Measurements from ENCODE around the gene PCCB.
"Not testable (repeated sequence)": the region's sequence is repeated elsewhere in the genome, so short reads cannot be mapped to it uniquely, and the experiment has no call there.

DNA sequence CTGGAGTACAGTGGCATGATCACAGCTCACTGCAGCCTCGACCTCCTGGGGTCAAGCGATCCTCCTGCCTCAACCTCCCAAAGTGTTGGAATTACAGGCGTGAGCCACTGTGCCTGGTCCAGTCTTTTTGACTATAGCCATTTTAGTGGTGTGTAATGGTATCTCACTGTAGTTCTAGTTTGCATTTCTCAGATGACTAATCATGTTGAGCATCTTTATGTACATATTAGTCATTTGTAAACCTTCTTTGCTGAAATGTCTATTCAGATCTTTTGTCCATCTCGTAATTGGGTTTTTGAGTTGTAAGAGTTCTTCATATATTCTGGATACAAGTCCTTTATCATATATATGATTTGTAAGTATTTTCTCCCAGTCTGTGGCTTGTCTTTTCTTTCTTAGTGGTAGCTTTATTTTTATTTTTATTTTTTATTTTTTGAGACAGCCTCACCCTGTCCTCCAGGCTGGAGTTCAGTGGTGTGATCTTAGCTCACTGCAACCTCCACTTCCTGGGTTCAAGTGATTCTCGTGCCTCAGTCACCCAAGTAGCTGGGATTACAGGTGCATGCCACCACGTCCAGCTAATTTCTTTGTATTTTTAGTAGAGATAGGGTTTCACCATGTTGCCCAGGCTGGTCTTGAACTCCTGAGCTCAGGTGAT lies 16.5 kb downstream of the PCCB start:
- not testable (repeated sequence) for TF ChIP-seq NR3C1 (CRISPR knock-in tag; conservative IDR thresholded peaks at IDR 0.05; ENCODE audit: low read depth); ESRRA (CRISPR knock-in tag; IDR thresholded peaks at IDR 0.05; ENCODE audit: borderline replicate concordance); SMAD3 (CRISPR knock-in tag; IDR thresholded peaks at IDR 0.05; ENCODE audit: borderline replicate concordance); TCF7 (CRISPR knock-in tag; IDR thresholded peaks at IDR 0.05; ENCODE audit: low read depth); ELF4 (CRISPR knock-in tag; IDR thresholded peaks at IDR 0.05; ENCODE audit: low read depth)
- TF ChIP-seq, protein P1, sequence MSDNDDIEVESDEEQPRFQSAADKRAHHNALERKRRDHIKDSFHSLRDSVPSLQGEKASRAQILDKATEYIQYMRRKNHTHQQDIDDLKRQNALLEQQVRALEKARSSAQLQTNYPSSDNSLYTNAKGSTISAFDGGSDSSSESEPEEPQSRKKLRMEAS (CRISPR knock-in tag; IDR thresholded peaks at IDR 0.05) = not testable (repeated sequence)
- TF ChIP-seq, protein P2, sequence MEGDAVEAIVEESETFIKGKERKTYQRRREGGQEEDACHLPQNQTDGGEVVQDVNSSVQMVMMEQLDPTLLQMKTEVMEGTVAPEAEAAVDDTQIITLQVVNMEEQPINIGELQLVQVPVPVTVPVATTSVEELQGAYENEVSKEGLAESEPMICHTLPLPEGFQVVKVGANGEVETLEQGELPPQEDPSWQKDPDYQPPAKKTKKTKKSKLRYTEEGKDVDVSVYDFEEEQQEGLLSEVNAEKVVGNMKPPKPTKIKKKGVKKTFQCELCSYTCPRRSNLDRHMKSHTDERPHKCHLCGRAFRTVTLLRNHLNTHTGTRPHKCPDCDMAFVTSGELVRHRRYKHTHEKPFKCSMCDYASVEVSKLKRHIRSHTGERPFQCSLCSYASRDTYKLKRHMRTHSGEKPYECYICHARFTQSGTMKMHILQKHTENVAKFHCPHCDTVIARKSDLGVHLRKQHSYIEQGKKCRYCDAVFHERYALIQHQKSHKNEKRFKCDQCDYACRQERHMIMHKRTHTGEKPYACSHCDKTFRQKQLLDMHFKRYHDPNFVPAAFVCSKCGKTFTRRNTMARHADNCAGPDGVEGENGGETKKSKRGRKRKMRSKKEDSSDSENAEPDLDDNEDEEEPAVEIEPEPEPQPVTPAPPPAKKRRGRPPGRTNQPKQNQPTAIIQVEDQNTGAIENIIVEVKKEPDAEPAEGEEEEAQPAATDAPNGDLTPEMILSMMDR (IDR thresholded peaks at IDR 0.05) = not testable (repeated sequence)
- TF ChIP-seq, protein P3, sequence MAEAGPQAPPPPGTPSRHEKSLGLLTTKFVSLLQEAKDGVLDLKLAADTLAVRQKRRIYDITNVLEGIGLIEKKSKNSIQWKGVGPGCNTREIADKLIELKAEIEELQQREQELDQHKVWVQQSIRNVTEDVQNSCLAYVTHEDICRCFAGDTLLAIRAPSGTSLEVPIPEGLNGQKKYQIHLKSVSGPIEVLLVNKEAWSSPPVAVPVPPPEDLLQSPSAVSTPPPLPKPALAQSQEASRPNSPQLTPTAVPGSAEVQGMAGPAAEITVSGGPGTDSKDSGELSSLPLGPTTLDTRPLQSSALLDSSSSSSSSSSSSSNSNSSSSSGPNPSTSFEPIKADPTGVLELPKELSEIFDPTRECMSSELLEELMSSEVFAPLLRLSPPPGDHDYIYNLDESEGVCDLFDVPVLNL (CRISPR knock-in tag; IDR thresholded peaks at IDR 0.05; ENCODE audit: borderline replicate concordance, low read depth) = not testable (repeated sequence)
- TF ChIP-seq, protein P4, sequence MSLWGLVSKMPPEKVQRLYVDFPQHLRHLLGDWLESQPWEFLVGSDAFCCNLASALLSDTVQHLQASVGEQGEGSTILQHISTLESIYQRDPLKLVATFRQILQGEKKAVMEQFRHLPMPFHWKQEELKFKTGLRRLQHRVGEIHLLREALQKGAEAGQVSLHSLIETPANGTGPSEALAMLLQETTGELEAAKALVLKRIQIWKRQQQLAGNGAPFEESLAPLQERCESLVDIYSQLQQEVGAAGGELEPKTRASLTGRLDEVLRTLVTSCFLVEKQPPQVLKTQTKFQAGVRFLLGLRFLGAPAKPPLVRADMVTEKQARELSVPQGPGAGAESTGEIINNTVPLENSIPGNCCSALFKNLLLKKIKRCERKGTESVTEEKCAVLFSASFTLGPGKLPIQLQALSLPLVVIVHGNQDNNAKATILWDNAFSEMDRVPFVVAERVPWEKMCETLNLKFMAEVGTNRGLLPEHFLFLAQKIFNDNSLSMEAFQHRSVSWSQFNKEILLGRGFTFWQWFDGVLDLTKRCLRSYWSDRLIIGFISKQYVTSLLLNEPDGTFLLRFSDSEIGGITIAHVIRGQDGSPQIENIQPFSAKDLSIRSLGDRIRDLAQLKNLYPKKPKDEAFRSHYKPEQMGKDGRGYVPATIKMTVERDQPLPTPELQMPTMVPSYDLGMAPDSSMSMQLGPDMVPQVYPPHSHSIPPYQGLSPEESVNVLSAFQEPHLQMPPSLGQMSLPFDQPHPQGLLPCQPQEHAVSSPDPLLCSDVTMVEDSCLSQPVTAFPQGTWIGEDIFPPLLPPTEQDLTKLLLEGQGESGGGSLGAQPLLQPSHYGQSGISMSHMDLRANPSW (CRISPR knock-in tag; conservative IDR thresholded peaks at IDR 0.05; ENCODE audit: low read depth) = not testable (repeated sequence)
- TF ChIP-seq, protein P5, sequence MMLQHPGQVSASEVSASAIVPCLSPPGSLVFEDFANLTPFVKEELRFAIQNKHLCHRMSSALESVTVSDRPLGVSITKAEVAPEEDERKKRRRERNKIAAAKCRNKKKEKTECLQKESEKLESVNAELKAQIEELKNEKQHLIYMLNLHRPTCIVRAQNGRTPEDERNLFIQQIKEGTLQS (CRISPR knock-in tag; conservative IDR thresholded peaks at IDR 0.05) = not testable (repeated sequence)
